IPS DF 19.7 (cell line): ENCODE measurements around the gene ADGRG2.
"Not testable (repeated sequence)": the region's sequence is repeated elsewhere in the genome, so short reads cannot be mapped to it uniquely, and the experiment has no call there.

ENCODE experiments used
- DNase-seq: peaks from one replicate; pipeline ENCODE4 v3.0.0-alpha.2; 2013; ENCODE audit warnings: low read depth, low spot score

ADGRG2 gene

GRCh38 chrX:19005909-19006308, 116.4 kb downstream of the ADGRG2 start:
- DNase-seq, result no peak

GRCh38 chrX:19003756-19004155, 118.5 kb downstream of the ADGRG2 start:
- no peak for DNase-seq

- DNase-seq, result no peak
Observed at GRCh38 chrX:18998653-18999052, 123.6 kb downstream of the ADGRG2 start.

- DNase-seq, result no peak
Observed at GRCh38 chrX:18997916-18998315, 124.4 kb downstream of the ADGRG2 start.

- DNase-seq, result no peak
Observed at GRCh38 chrX:18996536-18996935, 125.7 kb downstream of the ADGRG2 start.

- no peak for DNase-seq
Observed at GRCh38 chrX:18995221-18995620, 127.0 kb downstream of the ADGRG2 start.

- DNase-seq, result no peak
Observed at GRCh38 chrX:18994713-18995112, 127.6 kb downstream of the ADGRG2 start.

GRCh38 chrX:18992829-18993228, 129.4 kb downstream of the ADGRG2 start:
- no peak for DNase-seq

- DNase-seq, result no peak
Observed at GRCh38 chrX:18985186-18985435, 137.2 kb downstream of the ADGRG2 start.

- DNase-seq, result no peak
Observed at GRCh38 chrX:18984381-18985185, 137.7 kb downstream of the ADGRG2 start.

GRCh38 chrX:18983666-18984380, 138.4 kb downstream of the ADGRG2 start, which contains the start of gene PHKA2:
TSS of gene PHKA2 (minus strand) at chrX:18984114. CDS start at chrX:18983932, 182 bp downstream.
- no peak for DNase-seq

GRCh38 chrX:18981124-18981807, 141.0 kb downstream of the ADGRG2 start:
- DNase-seq, result no peak

GRCh38 chrX:18980262-18980661, 142.0 kb downstream of the ADGRG2 start:
- not testable (repeated sequence) for DNase-seq

- DNase-seq, result no peak
Observed at GRCh38 chrX:18974993-18975392, 147.3 kb downstream of the ADGRG2 start.

GRCh38 chrX:18973527-18974192, 148.6 kb downstream of the ADGRG2 start:
- no peak for DNase-seq

GRCh38 chrX:18971506-18971905, 150.8 kb downstream of the ADGRG2 start:
- DNase-seq, result no peak

GRCh38 chrX:18970465-18970864, 151.8 kb downstream of the ADGRG2 start:
- DNase-seq, result no peak

GRCh38 chrX:18966624-18967023, 155.6 kb downstream of the ADGRG2 start:
- no peak for DNase-seq

GRCh38 chrX:18964901-18965300, 157.4 kb downstream of the ADGRG2 start:
- no peak for DNase-seq

- no peak for DNase-seq
Observed at GRCh38 chrX:18964026-18964425, 158.2 kb downstream of the ADGRG2 start.

- DNase-seq, result no peak
Observed at GRCh38 chrX:18962329-18962728, 159.9 kb downstream of the ADGRG2 start.

GRCh38 chrX:18961686-18962085, 160.6 kb downstream of the ADGRG2 start:
- DNase-seq, result no peak
